Endothelial cell of umbilical vein (primary cell): ENCODE results near the gene ZNRD2. TPM values are rescaled to one million over a fixed set of nuclear protein-coding genes. Genes with fewer than 3 reads are reported as not detected.

ENCODE experiments used
- BruUV-seq: library from RNA; stranded (reverse); fragments of 400-500 nt; replicated peaks from 2 replicates; lab custom pipeline; 2021; lab: Mats Ljungman, UMichigan
- CTCF ChIA-PET: fragments of 300-600, 350-600 bp; sonication (Branson Sonifier 250); formaldehyde crosslinking; loops from one replicate; lab custom pipeline; 2021; ENCODE audit warnings: antibody characterized with exemption, inconsistent platforms; lab: Charles Lee
- POLR2A ChIA-PET: fragments of 300-600, 350-600 bp; sonication (Branson Sonifier 250); formaldehyde crosslinking; loops from one replicate; lab custom pipeline; 2021; ENCODE audit warnings: antibody characterized with exemption, inconsistent platforms; lab: Charles Lee
- DNase-seq: peaks from one replicate; pipeline ENCODE4 v3.0.0-alpha.2; 2011; ENCODE audit warnings: low read depth, low spot score
- FAIRE-seq: peaks from 2 replicates; lab custom pipeline; 2011; peaks lifted over from hg19 to GRCh38; lab: Jason Lieb, UNC
- H2AFZ ChIP-seq: 2 replicates; pipeline ENCODE4 v1.6.0; 2012; ENCODE audit warnings: low read depth, low read length, control low read depth, inconsistent platforms
- H3K27ac ChIP-seq: 2 replicates; pipeline ENCODE4 v1.5.1; 2011; ENCODE audit warnings: low read depth, mild to moderate bottlenecking, control low read depth, low read length, moderate library complexity; ENCODE audit not compliant: insufficient read depth
- H3K27me3 ChIP-seq, 2 experiments: 2 replicates each; pipeline versions ENCODE4 v1.6.0 to v1.6.1; 2011; ENCODE audit warnings: low read length in 2 of 2, mixed read lengths in 1 of 2; ENCODE audit not compliant: control insufficient read depth in 2 of 2, insufficient read depth in 2 of 2
- H3K36me3 ChIP-seq, 2 experiments: 2 replicates in 1 of 2; 3 replicates in 1 of 2; pipeline ENCODE4 v1.5.1; 2011; ENCODE audit warnings: low read length in 2 of 2, mild to moderate bottlenecking in 1 of 2, moderate library complexity in 1 of 2; ENCODE audit not compliant: control insufficient read depth in 2 of 2, insufficient read depth in 2 of 2; ENCODE audit errors: extremely low read depth in 1 of 2
- H3K4me1 ChIP-seq: 3 replicates; pipeline ENCODE4 v1.5.1; 2011; ENCODE audit warnings: mild to moderate bottlenecking, low read length; ENCODE audit not compliant: control insufficient read depth, insufficient read depth; ENCODE audit errors: extremely low read depth
- H3K4me2 ChIP-seq: 2 replicates; pipeline ENCODE4 v1.6.1; 2011; ENCODE audit warnings: low read length, control low read depth, mixed read lengths; ENCODE audit not compliant: insufficient read depth
- H3K4me3 ChIP-seq, 3 experiments: fragments of 200-600 bp in 1 of 3; sonication (generic), shearing (Covaris generic) in 1 of 3; replicated peaks in 1 of 3; 2 replicates each; pipeline ENCODE4 v1.5.1; 2011 to 2016; ENCODE audit warnings: control low read depth in 3 of 3, low read length in 3 of 3, mild to moderate bottlenecking in 2 of 3, inconsistent platforms in 1 of 3, low read depth in 1 of 3, moderate library complexity in 1 of 3; ENCODE audit not compliant: insufficient read depth in 1 of 3
- H3K79me2 ChIP-seq: 2 replicates; pipeline ENCODE4 v1.6.0; 2012; ENCODE audit warnings: low read length, inconsistent platforms; ENCODE audit not compliant: control insufficient read depth, insufficient read depth
- H3K9ac ChIP-seq: replicated peaks from 2 replicates; pipeline ENCODE3; 2011; ENCODE audit warnings: low read length, control low read depth; ENCODE audit not compliant: insufficient read depth; ENCODE audit errors: extremely low read depth
- H3K9me1 ChIP-seq: replicated peaks from 3 replicates; pipeline ENCODE4 v1.6.0; 2011; ENCODE audit warnings: mild to moderate bottlenecking, low read length; ENCODE audit not compliant: control insufficient read depth, insufficient read depth; ENCODE audit errors: extremely low read depth
- H3K9me3 ChIP-seq: replicated peaks from 2 replicates; pipeline ENCODE4 v1.5.1; 2012; ENCODE audit warnings: low read length, inconsistent platforms; ENCODE audit not compliant: control insufficient read depth, insufficient read depth
- H4K20me1 ChIP-seq: replicated peaks from 2 replicates; pipeline ENCODE3; 2011; ENCODE audit warnings: mild to moderate bottlenecking, low read length; ENCODE audit not compliant: control insufficient read depth, insufficient read depth; ENCODE audit errors: extremely low read depth
- CTCF ChIP-seq, 2 donors: IDR thresholded peaks; 1 replicate in 1 of 2; 2 replicates in 1 of 2; pipeline ENCODE4 v1.5.1; 2011; ENCODE audit warnings: low read length in 2 of 2, mild to moderate bottlenecking in 2 of 2, moderate library complexity in 2 of 2, control low read depth in 1 of 2, inconsistent platforms in 1 of 2, low read depth in 1 of 2; ENCODE audit not compliant: insufficient read depth in 1 of 2; ENCODE audit errors: extremely low read depth in 1 of 2
- EZH2 ChIP-seq: IDR thresholded peaks from 2 replicates; pipeline ENCODE4 v1.6.1; 2012; ENCODE audit warnings: borderline replicate concordance, low read depth, mild to moderate bottlenecking, moderate library complexity, low read length, inconsistent platforms; ENCODE audit not compliant: severe bottlenecking
- FOS ChIP-seq: IDR thresholded peaks from 2 replicates; pipeline ENCODE4 v1.6.1; 2011; ENCODE audit warnings: mild to moderate bottlenecking, low read length, moderate library complexity, borderline replicate concordance; ENCODE audit not compliant: insufficient read depth
- JUN ChIP-seq: IDR thresholded peaks from 2 replicates; pipeline ENCODE4 v1.6.1; 2011; ENCODE audit warnings: borderline replicate concordance, low read depth; ENCODE audit not compliant: insufficient read length, insufficient read depth
- MYC ChIP-seq: IDR thresholded peaks from one replicate; pipeline ENCODE4 v1.6.1; 2011; ENCODE audit warnings: mild to moderate bottlenecking, low read depth, low read length
- POLR2A ChIP-seq: IDR thresholded peaks from 2 replicates; pipeline ENCODE4 v1.6.1; 2012; ENCODE audit warnings: low read depth, mild to moderate bottlenecking, control low read depth, low read length
- POLR2AphosphoS5 ChIP-seq: IDR thresholded peaks from 2 replicates; pipeline ENCODE4 v1.6.1; 2012; ENCODE audit warnings: low read depth, mild to moderate bottlenecking, control low read depth, low read length, moderate library complexity; ENCODE audit not compliant: insufficient read depth
- dilution Hi-C: fragments of 300-500 bp; cut with MboI; formaldehyde crosslinking; loops from one replicate; pipeline ENCODE4 v1.15.0; 2019; ENCODE audit warnings: low sequenced_read_pairs; ENCODE audit not compliant: extremely low pct_ligation_motif_present
- intact Hi-C: fragments of 100-400 bp; cut with micrococcal nuclease; formaldehyde crosslinking; loops from one replicate; pipeline ENCODE4 v1.10.0; 2022
- polyA plus RNA-seq, 4 experiments: library from polyadenylated mRNA; depleted of rRNA in 3 of 4; stranded (reverse) in 3 of 4; unstranded in 1 of 4; fragments of >200 nt; gene quantifications; 2 replicates each; pipeline versions ENCODE4 v1.2.1 to v1.2.3, GENCODE V29; 2011 to 2012; ENCODE audit warnings: missing spikeins in 1 of 4
- total RNA-seq: library from RNA; stranded (reverse); gene quantifications from 2 replicates; pipeline ENCODE4 v1.2.3, GENCODE V29; 2021
- TF ChIP-seq, protein P1 (sequence below): IDR thresholded peaks from 2 replicates; pipeline ENCODE4 v1.6.1; 2011; ENCODE audit not compliant: insufficient read depth, insufficient read length

The ZNRD2 gene
- total and polyA plus RNA-seq, 2 donors (not counting 3 experiments of a cell fraction or from before 2014, with no cell fraction given), result 40.8 to 96.7 TPM

- BruUV-seq, result no TSS peak
- no peaks in the 10 kb centered on the region for H3K9me3 ChIP-seq
- CTCF ChIA-PET, result interaction anchor here (2.8 to 12.2 kb wide), 3 partner anchors 9 to 45 kb away, joined by 18 to 206 read pairs (median 167); partner anchors contain the start of genes EHBP1L1, FAM89B and ZNRD2
- TF ChIP-seq CTCF (IDR thresholded peaks at IDR 0.05; ENCODE audit: extremely low read depth in 1 of 2, insufficient read depth in 1 of 2, low read depth in 1 of 2, low read length in 2 of 2) (no peak), EZH2 (no peak), POLR2A (no peak), FOS (no peak), MYC (no peak), JUN (no peak), POLR2AphosphoS5 (no peak)
- TF ChIP-seq, protein P1, sequence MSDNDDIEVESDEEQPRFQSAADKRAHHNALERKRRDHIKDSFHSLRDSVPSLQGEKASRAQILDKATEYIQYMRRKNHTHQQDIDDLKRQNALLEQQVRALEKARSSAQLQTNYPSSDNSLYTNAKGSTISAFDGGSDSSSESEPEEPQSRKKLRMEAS, result no peak
- H2AFZ ChIP-seq, result no peak overlapping the region
- no peaks in the 10 kb centered on the region for H3K27me3 ChIP-seq
- H3K79me2 ChIP-seq, result no peaks in the 10 kb centered on the region
- H3K4me3 ChIP-seq, result no peak overlapping the region
- H3K4me1 ChIP-seq, result no peaks in the 10 kb centered on the region
- dilution Hi-C loops, result no loop called here
- no peaks in the 10 kb centered on the region for H4K20me1 ChIP-seq
- DNase-seq (no peak), FAIRE-seq (no peak)
- H3K27ac ChIP-seq, result no peak overlapping the region
- intact Hi-C loops, result no loop called here
- no peak overlapping the region for H3K9ac ChIP-seq
- H3K9me1 ChIP-seq, result no peaks in the 10 kb centered on the region
- H3K4me2 ChIP-seq, result no peak overlapping the region
- H3K36me3 ChIP-seq, result no peaks in the 10 kb centered on the region
- POLR2A ChIA-PET, result no interaction called here
Measured at GRCh38 chr11:65584723-65585171, 14.5 kb downstream of the ZNRD2 start.
